Neural progenitor cell (in vitro differentiated cells): ENCODE measurements around the gene AJAP1. TPM values are rescaled to one million over a fixed set of nuclear protein-coding genes. Genes with fewer than 3 reads are reported as not detected.

Source experiments
- DNase-seq: peaks from one replicate; pipeline ENCODE4 v3.0.0-alpha.2; 2016; ENCODE audit warnings: low spot score
- H2AFZ ChIP-seq: fragments of 200-600 bp; sonication (generic); replicated peaks from 2 replicates; pipeline ENCODE4 v1.6.1; 2016; ENCODE audit warnings: antibody characterized with exemption
- H3F3A ChIP-seq: fragments of 200-600 bp; sonication (generic); 2 replicates; pipeline ENCODE4 v1.6.1; 2016; ENCODE audit warnings: antibody characterized with exemption, low read depth
- H3K27ac ChIP-seq: fragments of 200-600 bp; sonication (generic); 2 replicates; pipeline ENCODE4 v1.5.1; 2016; ENCODE audit warnings: mild to moderate bottlenecking
- H3K27me3 ChIP-seq: fragments of 200-600 bp; sonication (generic); 2 replicates; pipeline ENCODE4 v1.6.1; 2016; ENCODE audit warnings: mild to moderate bottlenecking, moderate library complexity
- H3K36me3 ChIP-seq: fragments of 200-600 bp; sonication (generic); 2 replicates; pipeline ENCODE4 v1.5.1; 2016
- H3K4me1 ChIP-seq: fragments of 200-600 bp; sonication (generic); 2 replicates; pipeline ENCODE4 v1.6.1; 2016; ENCODE audit warnings: mixed run types
- H3K4me2 ChIP-seq: fragments of 200-600 bp; sonication (generic); 2 replicates; pipeline ENCODE4 v1.6.1; 2016
- H3K4me3 ChIP-seq: fragments of 200-600 bp; sonication (generic); 2 replicates; pipeline ENCODE4 v1.5.1; 2016
- H3K79me2 ChIP-seq: fragments of 200-600 bp; sonication (generic); 2 replicates; pipeline ENCODE4 v1.6.1; 2016; ENCODE audit warnings: low read depth
- H3K9ac ChIP-seq: fragments of 200-600 bp; sonication (generic); 2 replicates; pipeline ENCODE4 v1.6.1; 2016
- H3K9me3 ChIP-seq: fragments of 200-600 bp; sonication (generic); 2 replicates; pipeline ENCODE4 v1.5.1; 2016; ENCODE audit warnings: low read depth
- H4K20me1 ChIP-seq: fragments of 200-600 bp; sonication (generic); 2 replicates; pipeline ENCODE4 v1.6.1; 2016; ENCODE audit warnings: low read depth
- H3K27ac Mint-ChIP-seq: 3 replicates; pipeline ENCODE4 v1.8.0; 2021; ENCODE audit warnings: mixed read lengths
- H3K27me3 Mint-ChIP-seq: 2 replicates; pipeline ENCODE4 v1.8.0; 2022; ENCODE audit warnings: low read depth, mild to moderate bottlenecking, inconsistent platforms, moderate library complexity, mixed read lengths; ENCODE audit not compliant: insufficient read depth
- H3K36me3 Mint-ChIP-seq: 3 replicates; pipeline ENCODE4 v1.8.0; 2021; ENCODE audit warnings: mixed read lengths
- H3K4me1 Mint-ChIP-seq: 3 replicates; pipeline ENCODE4 v1.8.0; 2021; ENCODE audit warnings: mixed read lengths
- H3K4me3 Mint-ChIP-seq: 3 replicates; pipeline ENCODE4 v1.8.0; 2021; ENCODE audit warnings: mild to moderate bottlenecking, moderate library complexity, mixed read lengths
- H3K9me3 Mint-ChIP-seq: 3 replicates; pipeline ENCODE4 v1.8.0; 2020; ENCODE audit warnings: mixed read lengths
- EZH2 ChIP-seq: fragments of 200-600 bp; sonication (generic); IDR thresholded peaks from 2 replicates; pipeline ENCODE4 v1.6.1; 2017; ENCODE audit warnings: antibody characterized with exemption, mild to moderate bottlenecking, moderate library complexity
- EZH2phosphoT487 ChIP-seq: fragments of 200-600 bp; sonication (generic); IDR thresholded peaks from 2 replicates; pipeline ENCODE4 v1.6.1; 2017; ENCODE audit warnings: antibody characterized with exemption
- total RNA-seq: library from RNA; depleted of rRNA; stranded (reverse); fragments of >200 nt; gene quantifications from 2 replicates; pipeline ENCODE4 v1.2.3, GENCODE V29; 2015; ENCODE audit warnings: low replicate concordance
- TF ChIP-seq, protein P1 (sequence below): fragments of 200-600 bp; sonication (generic); IDR thresholded peaks from 2 replicates; pipeline ENCODE4 v1.5.1; 2017; ENCODE audit warnings: antibody characterized with exemption, mild to moderate bottlenecking

Gene AJAP1
- total RNA-seq, 1 donor from 2014 or later, result 0.21 TPM

DNA sequence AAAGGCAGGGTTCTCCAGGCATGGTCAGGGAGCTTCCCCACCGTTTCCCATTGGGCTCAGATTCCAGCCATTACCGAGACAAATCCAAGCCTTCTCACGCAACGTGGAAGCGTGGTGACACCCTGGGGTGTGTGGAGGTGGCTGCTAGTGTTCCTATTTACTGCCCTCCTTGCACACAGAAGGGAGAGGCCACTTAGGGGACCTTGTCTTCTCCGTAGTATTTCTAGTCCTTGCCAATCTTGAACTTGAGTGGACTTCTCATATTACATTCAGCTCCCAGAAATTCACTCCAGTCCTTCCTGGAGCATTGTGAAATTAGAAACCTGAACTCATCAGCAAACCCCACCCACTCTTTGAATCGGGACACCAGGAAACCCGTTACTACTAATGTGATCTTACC lies 131.6 kb downstream of the AJAP1 start:
- DNase-seq, result no peak
- Histone ChIP-seq H3K27ac (no peak overlapping the region), H3K4me3 (no peak overlapping the region), H3K36me3 (no peaks in the 10 kb centered on the region), H2AFZ (no peak overlapping the region), H3K4me2 (no peak overlapping the region), H3K9me3 (no peaks in the 10 kb centered on the region), H3F3A (no peaks in the 10 kb centered on the region), H4K20me1 (no peaks in the 10 kb centered on the region), H3K9ac (no peak overlapping the region), H3K79me2 (no peaks in the 10 kb centered on the region), H3K4me1 (no peaks in the 10 kb centered on the region), H3K27me3 (no peaks in the 10 kb centered on the region)
- no peak overlapping the region for H3K27ac Mint-ChIP-seq
- peaks cover 3% of the 10 kb centered on the region for H3K27me3 Mint-ChIP-seq
- no peak overlapping the region for H3K4me3 Mint-ChIP-seq
- no peaks in the 10 kb centered on the region for H3K9me3 Mint-ChIP-seq
- H3K4me1 Mint-ChIP-seq, result peaks cover 4% of the 10 kb centered on the region
- peaks cover 5% of the 10 kb centered on the region for H3K36me3 Mint-ChIP-seq
- no peak for TF ChIP-seq EZH2phosphoT487
- no peak for TF ChIP-seq EZH2
- TF ChIP-seq, protein P1, sequence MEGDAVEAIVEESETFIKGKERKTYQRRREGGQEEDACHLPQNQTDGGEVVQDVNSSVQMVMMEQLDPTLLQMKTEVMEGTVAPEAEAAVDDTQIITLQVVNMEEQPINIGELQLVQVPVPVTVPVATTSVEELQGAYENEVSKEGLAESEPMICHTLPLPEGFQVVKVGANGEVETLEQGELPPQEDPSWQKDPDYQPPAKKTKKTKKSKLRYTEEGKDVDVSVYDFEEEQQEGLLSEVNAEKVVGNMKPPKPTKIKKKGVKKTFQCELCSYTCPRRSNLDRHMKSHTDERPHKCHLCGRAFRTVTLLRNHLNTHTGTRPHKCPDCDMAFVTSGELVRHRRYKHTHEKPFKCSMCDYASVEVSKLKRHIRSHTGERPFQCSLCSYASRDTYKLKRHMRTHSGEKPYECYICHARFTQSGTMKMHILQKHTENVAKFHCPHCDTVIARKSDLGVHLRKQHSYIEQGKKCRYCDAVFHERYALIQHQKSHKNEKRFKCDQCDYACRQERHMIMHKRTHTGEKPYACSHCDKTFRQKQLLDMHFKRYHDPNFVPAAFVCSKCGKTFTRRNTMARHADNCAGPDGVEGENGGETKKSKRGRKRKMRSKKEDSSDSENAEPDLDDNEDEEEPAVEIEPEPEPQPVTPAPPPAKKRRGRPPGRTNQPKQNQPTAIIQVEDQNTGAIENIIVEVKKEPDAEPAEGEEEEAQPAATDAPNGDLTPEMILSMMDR, result no peak

DNA sequence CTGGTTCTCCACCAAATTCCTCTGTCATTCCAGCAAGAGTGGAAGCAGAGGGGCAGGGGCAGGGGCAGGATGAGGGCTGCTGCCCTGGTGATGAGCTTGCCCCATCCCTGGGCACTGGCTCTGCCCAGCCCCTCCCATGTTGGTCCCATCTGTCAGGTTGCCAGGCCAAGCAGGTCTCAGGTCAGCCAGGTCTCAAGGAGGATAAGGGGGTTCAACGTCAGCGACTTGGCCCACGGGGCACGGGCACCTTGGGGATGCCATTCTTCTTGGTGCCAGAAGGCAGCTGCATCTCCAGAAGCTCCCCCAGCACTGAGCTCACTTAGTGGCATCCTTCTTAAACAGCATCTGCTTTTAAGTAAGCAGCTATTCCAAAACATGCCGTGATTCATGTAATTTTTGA lies 133.1 kb downstream of the AJAP1 start:
- Mint-ChIP-seq H3K27ac (no peak overlapping the region), H3K27me3 (peaks cover 3% of the 10 kb centered on the region), H3K4me3 (no peak overlapping the region), H3K4me1 (peaks cover 4% of the 10 kb centered on the region), H3K9me3 (no peaks in the 10 kb centered on the region), H3K36me3 (peaks cover 5% of the 10 kb centered on the region)
- Histone ChIP-seq H3K79me2 (no peaks in the 10 kb centered on the region), H3K9ac (no peak overlapping the region), H3K4me2 (no peak overlapping the region), H3F3A (no peaks in the 10 kb centered on the region), H3K4me3 (no peak overlapping the region), H2AFZ (no peak overlapping the region), H3K27me3 (no peaks in the 10 kb centered on the region), H3K9me3 (no peaks in the 10 kb centered on the region), H3K36me3 (no peaks in the 10 kb centered on the region), H4K20me1 (no peaks in the 10 kb centered on the region), H3K4me1 (no peaks in the 10 kb centered on the region), H3K27ac (no peak overlapping the region)
- TF ChIP-seq EZH2phosphoT487 (no peak), EZH2 (no peak)
- TF ChIP-seq, protein P1, result no peak
- no peak for DNase-seq

DNA sequence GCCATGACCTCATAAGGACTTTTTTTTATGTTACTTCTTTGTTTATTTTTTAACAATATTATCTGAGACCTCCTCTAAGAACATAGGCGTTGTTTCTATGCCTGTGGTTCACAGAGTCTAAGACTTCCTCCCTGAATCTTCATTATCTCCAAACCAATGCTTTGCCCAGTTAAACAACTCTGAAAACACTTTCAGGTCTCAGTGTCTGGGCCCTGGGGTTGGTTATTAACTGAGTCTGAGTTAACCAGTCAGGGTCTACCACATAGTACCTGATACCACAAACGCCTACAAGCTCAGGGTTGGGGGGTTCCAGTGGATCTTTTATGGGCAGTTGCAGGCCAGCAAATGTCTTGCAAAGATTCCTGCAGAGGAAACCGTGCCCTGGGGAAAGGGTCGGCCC lies 138.2 kb downstream of the AJAP1 start:
- no peaks in the 10 kb centered on the region for H3K36me3 Mint-ChIP-seq
- no peak overlapping the region for H3K9ac ChIP-seq
- H3K27me3 ChIP-seq, result no peaks in the 10 kb centered on the region
- H3K27ac ChIP-seq, result no peak overlapping the region
- H3K4me1 Mint-ChIP-seq, result no peaks in the 10 kb centered on the region
- H4K20me1 ChIP-seq, result no peaks in the 10 kb centered on the region
- peaks cover 5% of the 10 kb centered on the region for H3K27me3 Mint-ChIP-seq
- TF ChIP-seq EZH2, result no peak
- TF ChIP-seq, protein P1, result no peak
- no peak for TF ChIP-seq EZH2phosphoT487
- H3K79me2 ChIP-seq, result no peaks in the 10 kb centered on the region
- no peak overlapping the region for H3K4me3 Mint-ChIP-seq
- H3K9me3 ChIP-seq, result no peaks in the 10 kb centered on the region
- H3K4me1 ChIP-seq, result no peaks in the 10 kb centered on the region
- H2AFZ ChIP-seq, result no peak overlapping the region
- no peak overlapping the region for H3K27ac Mint-ChIP-seq
- no peak overlapping the region for H3K4me2 ChIP-seq
- no peak overlapping the region for H3K4me3 ChIP-seq
- no peaks in the 10 kb centered on the region for H3F3A ChIP-seq
- H3K36me3 ChIP-seq, result no peaks in the 10 kb centered on the region
- no peak for DNase-seq
- H3K9me3 Mint-ChIP-seq, result no peaks in the 10 kb centered on the region
